ENCODE results near the gene TAF12. TPM values are rescaled to one million over a fixed set of nuclear protein-coding genes. Genes with fewer than 3 reads are reported as not detected.

The TAF12 gene
- total RNA-seq, 2 experiments from 2014 or later = 7.0 to 8.0 TPM

DNA sequence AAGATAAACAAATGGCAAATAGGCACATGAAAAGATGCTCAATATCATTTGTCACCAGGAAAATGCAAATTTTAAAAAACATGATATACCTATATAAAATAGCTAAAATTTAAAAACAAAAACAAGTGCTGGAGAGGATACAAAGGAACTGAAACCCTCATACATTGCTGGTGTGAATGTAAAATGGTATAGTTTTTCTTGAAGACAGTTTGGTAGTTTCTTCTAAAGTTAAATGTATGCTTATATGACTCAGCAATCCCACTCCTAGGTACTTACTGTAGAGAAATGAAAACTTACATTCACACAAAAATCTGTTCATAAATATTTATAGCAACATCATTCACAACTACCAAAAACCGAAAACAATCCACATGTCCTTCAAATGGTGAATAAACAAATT, 11.2 kb downstream of the TAF12 start:
- DNase-seq = no peak
- H3K27ac ChIP-seq (ENCODE audit: low read depth in 1 of 2, low read length in 2 of 2) = no peak overlapping the region
- Mint-ChIP-seq H3K9me3 (no peaks in the 10 kb centered on the region), H3K36me3 (ENCODE audit: low read depth) (no peaks in the 10 kb centered on the region), H3K4me3 (no peak overlapping the region), H3K4me1 (ENCODE audit: low read depth) (no peaks in the 10 kb centered on the region), H3K27me3 (no peaks in the 10 kb centered on the region), H3K27ac (no peak overlapping the region)
- ChIA-PET POLR2A (interaction anchor here (0.6 kb wide), 1 partner anchor 16 kb away, joined by 3 read pairs; the partner anchor contains the start of gene RNU11), CTCF (interaction anchor here (0.6 to 1.4 kb wide), 2 partner anchors 105 to 400 kb away, joined by 3 to 4 read pairs; partner anchors contain the start of gene YTHDF2)
- H3K4me3 ChIP-seq (ENCODE audit: low read length) = no peak overlapping the region
- H3K27me3 ChIP-seq (ENCODE audit: control insufficient read depth in 1 of 2, insufficient read depth in 2 of 2, low read length in 2 of 2) = no peaks in the 10 kb centered on the region
- H3K9me3 ChIP-seq (ENCODE audit: control insufficient read depth in 1 of 2, insufficient read depth in 1 of 2, low read length in 2 of 2) = no peaks in the 10 kb centered on the region
- peaks cover 5% of the 10 kb centered on the region for H3K36me3 ChIP-seq (ENCODE audit: insufficient read depth, low read length)
- ATAC-seq (ENCODE audit: poor library complexity) = no peak
- H3K4me1 ChIP-seq (ENCODE audit: insufficient read depth, low read length) = no peaks in the 10 kb centered on the region
- intact Hi-C loops (cut with DNase I, micrococcal nuclease) = no loop called here
- TF ChIP-seq, protein P1, sequence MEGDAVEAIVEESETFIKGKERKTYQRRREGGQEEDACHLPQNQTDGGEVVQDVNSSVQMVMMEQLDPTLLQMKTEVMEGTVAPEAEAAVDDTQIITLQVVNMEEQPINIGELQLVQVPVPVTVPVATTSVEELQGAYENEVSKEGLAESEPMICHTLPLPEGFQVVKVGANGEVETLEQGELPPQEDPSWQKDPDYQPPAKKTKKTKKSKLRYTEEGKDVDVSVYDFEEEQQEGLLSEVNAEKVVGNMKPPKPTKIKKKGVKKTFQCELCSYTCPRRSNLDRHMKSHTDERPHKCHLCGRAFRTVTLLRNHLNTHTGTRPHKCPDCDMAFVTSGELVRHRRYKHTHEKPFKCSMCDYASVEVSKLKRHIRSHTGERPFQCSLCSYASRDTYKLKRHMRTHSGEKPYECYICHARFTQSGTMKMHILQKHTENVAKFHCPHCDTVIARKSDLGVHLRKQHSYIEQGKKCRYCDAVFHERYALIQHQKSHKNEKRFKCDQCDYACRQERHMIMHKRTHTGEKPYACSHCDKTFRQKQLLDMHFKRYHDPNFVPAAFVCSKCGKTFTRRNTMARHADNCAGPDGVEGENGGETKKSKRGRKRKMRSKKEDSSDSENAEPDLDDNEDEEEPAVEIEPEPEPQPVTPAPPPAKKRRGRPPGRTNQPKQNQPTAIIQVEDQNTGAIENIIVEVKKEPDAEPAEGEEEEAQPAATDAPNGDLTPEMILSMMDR (IDR thresholded peaks at IDR 0.05) = no peak

DNA sequence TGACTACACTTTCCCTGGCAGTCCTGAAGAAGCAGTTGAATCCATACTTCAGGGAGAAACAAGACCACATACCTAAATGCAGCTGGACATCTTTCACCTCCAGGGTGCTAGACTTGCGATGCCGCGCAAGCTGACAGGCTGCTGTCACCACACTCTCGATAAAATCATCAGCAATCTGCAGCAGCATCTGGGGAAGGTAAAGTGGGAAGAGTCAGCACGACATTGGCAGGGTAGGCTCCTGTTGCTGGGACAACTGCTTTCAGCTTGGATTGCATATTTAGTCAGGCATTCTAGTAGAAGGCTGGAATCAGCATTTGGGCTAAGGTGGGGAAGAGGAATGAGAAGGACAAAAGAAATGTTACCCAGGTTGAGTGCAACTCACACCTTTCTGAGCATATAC, 29.7 kb downstream of the TAF12 start:
- Mint-ChIP-seq H3K4me1 (ENCODE audit: low read depth) (no peaks in the 10 kb centered on the region), H3K4me3 (no peak overlapping the region), H3K36me3 (ENCODE audit: low read depth) (peaks cover 65% of the 10 kb centered on the region), H3K27ac (no peak overlapping the region), H3K9me3 (no peaks in the 10 kb centered on the region), H3K27me3 (no peaks in the 10 kb centered on the region)
- H3K27ac ChIP-seq (ENCODE audit: low read depth in 1 of 2, low read length in 2 of 2) = no peak overlapping the region
- no peaks in the 10 kb centered on the region for H3K4me1 ChIP-seq (ENCODE audit: insufficient read depth, low read length)
- H3K27me3 ChIP-seq (ENCODE audit: control insufficient read depth in 1 of 2, insufficient read depth in 2 of 2, low read length in 2 of 2) = no peaks in the 10 kb centered on the region
- intact Hi-C loops (cut with DNase I, micrococcal nuclease) = no loop called here
- CTCF ChIA-PET = no interaction called here
- TF ChIP-seq, protein P1 (IDR thresholded peaks at IDR 0.05) = no peak
- ATAC-seq (ENCODE audit: poor library complexity) (no peak), DNase-seq (no peak)
- H3K4me3 ChIP-seq (ENCODE audit: low read length) = no peak overlapping the region
- no peaks in the 10 kb centered on the region for H3K9me3 ChIP-seq (ENCODE audit: control insufficient read depth in 1 of 2, insufficient read depth in 1 of 2, low read length in 2 of 2)
- peaks cover 73% of the 10 kb centered on the region for H3K36me3 ChIP-seq (ENCODE audit: insufficient read depth, low read length)
- POLR2A ChIA-PET = no interaction called here

DNA sequence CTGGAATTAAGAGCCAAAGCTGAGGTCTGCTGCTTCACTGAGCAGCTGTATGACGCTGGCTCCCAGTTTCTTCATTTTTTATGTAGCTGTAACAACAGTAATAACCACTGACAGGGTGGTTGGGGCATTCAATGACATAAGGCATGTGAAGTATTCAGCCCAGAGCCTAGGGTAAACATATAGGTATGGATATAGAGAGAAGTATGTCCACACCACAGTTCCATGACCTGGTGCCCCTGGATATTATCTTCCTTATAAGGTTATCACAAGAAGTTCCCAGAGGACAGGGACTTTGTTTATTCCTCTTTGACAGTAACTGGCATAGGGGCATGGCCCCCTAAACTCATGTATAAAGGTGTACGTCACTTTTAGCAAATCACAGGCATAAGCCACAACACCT, 36.1 kb downstream of the TAF12 start:
- Mint-ChIP-seq H3K4me3 (no peak overlapping the region), H3K27me3 (no peaks in the 10 kb centered on the region), H3K4me1 (ENCODE audit: low read depth) (no peaks in the 10 kb centered on the region), H3K9me3 (no peaks in the 10 kb centered on the region), H3K27ac (no peak overlapping the region), H3K36me3 (ENCODE audit: low read depth) (peaks cover 71% of the 10 kb centered on the region)
- H3K36me3 ChIP-seq (ENCODE audit: insufficient read depth, low read length) = peaks cover 83% of the 10 kb centered on the region
- ChIA-PET POLR2A (no interaction called here), CTCF (no interaction called here)
- H3K9me3 ChIP-seq (ENCODE audit: control insufficient read depth in 1 of 2, insufficient read depth in 1 of 2, low read length in 2 of 2) = no peaks in the 10 kb centered on the region
- DNase-seq (no peak), ATAC-seq (ENCODE audit: poor library complexity) (no peak)
- no peaks in the 10 kb centered on the region for H3K4me1 ChIP-seq (ENCODE audit: insufficient read depth, low read length)
- intact Hi-C loops (cut with DNase I, micrococcal nuclease) = no loop called here
- H3K27me3 ChIP-seq (ENCODE audit: control insufficient read depth in 1 of 2, insufficient read depth in 2 of 2, low read length in 2 of 2) = no peaks in the 10 kb centered on the region
- H3K4me3 ChIP-seq (ENCODE audit: low read length) = no peak overlapping the region
- TF ChIP-seq, protein P1 (IDR thresholded peaks at IDR 0.05) = no peak
- H3K27ac ChIP-seq (ENCODE audit: low read depth in 1 of 2, low read length in 2 of 2) = no peak overlapping the region
